Measurements from ENCODE around the gene SHISAL2A. TPM values are rescaled to one million over a fixed set of nuclear protein-coding genes. Genes with fewer than 3 reads are reported as not detected.

The SHISAL2A gene
- polyA plus RNA-seq, 1 donor from 2014 or later = not detected

GRCh38 chr1:52637946-52638345 is 5.0 kb downstream of the SHISAL2A start:
- H3F3A ChIP-seq (ENCODE audit: insufficient read depth, low read length, poor library complexity, severe bottlenecking) = no peaks in the 10 kb centered on the region
- no peak overlapping the region for H2AFZ ChIP-seq (ENCODE audit: low read depth, low read length)
- H3K9me3 ChIP-seq (ENCODE audit: low read length) = no peaks in the 10 kb centered on the region
- H3K4me3 ChIP-seq (ENCODE audit: low read length) = no peak overlapping the region
- no peak overlapping the region for H3K9ac ChIP-seq (ENCODE audit: low read length)
- H3K9me2 ChIP-seq (ENCODE audit: insufficient read depth, low read length) = no peaks in the 10 kb centered on the region
- TF ChIP-seq POLR2AphosphoS5 (IDR thresholded peaks at IDR 0.05) (no peak), RAD21 (conservative IDR thresholded peaks at IDR 0.05) (no peak), MXI1 (conservative IDR thresholded peaks at IDR 0.05; ENCODE audit: poor library complexity, severe bottlenecking) (no peak)
- no peaks in the 10 kb centered on the region for H4K20me1 ChIP-seq (ENCODE audit: insufficient read depth)
- no peaks in the 10 kb centered on the region for H3K79me2 ChIP-seq (replicated peaks; ENCODE audit: insufficient read depth, low read length)
- H3K27me3 ChIP-seq (ENCODE audit: insufficient read depth, low read depth, low read length) = peaks cover 12% of the 10 kb centered on the region
- H3K4me2 ChIP-seq (ENCODE audit: low read length) = no peak overlapping the region
- no peaks in the 10 kb centered on the region for H3K36me3 ChIP-seq (ENCODE audit: insufficient read depth, low read length)
- H3K27ac ChIP-seq (ENCODE audit: low read length) = no peak overlapping the region

GRCh38 chr1:52640697-52641096 is 7.7 kb downstream of the SHISAL2A start:
- Histone ChIP-seq H3K9ac (ENCODE audit: low read length) (no peak overlapping the region), H3K4me3 (ENCODE audit: low read length) (no peak overlapping the region), H3K4me2 (ENCODE audit: low read length) (no peak overlapping the region), H3K27ac (ENCODE audit: low read length) (no peak overlapping the region), H4K20me1 (ENCODE audit: insufficient read depth) (no peaks in the 10 kb centered on the region), H3K9me2 (ENCODE audit: insufficient read depth, low read length) (no peaks in the 10 kb centered on the region), H3K36me3 (ENCODE audit: insufficient read depth, low read length) (no peaks in the 10 kb centered on the region), H3K9me3 (ENCODE audit: low read length) (no peaks in the 10 kb centered on the region), H3K79me2 (replicated peaks; ENCODE audit: insufficient read depth, low read length) (no peaks in the 10 kb centered on the region), H3F3A (ENCODE audit: insufficient read depth, low read length, poor library complexity, severe bottlenecking) (no peaks in the 10 kb centered on the region), H3K27me3 (ENCODE audit: insufficient read depth, low read depth, low read length) (no peaks in the 10 kb centered on the region), H2AFZ (ENCODE audit: low read depth, low read length) (no peak overlapping the region)
- no peak for TF ChIP-seq SMC3 (conservative IDR thresholded peaks at IDR 0.05; ENCODE audit: poor library complexity)
- no peak for TF ChIP-seq MXI1 (conservative IDR thresholded peaks at IDR 0.05; ENCODE audit: poor library complexity, severe bottlenecking)
- no peak for TF ChIP-seq EP300 (conservative IDR thresholded peaks at IDR 0.05; ENCODE audit: poor library complexity, severe bottlenecking)
- TF ChIP-seq TAF1 (IDR thresholded peaks at IDR 0.05; ENCODE audit: low read depth) = no peak
- TF ChIP-seq REST (IDR thresholded peaks at IDR 0.05; ENCODE audit: borderline replicate concordance) = no peak

- Histone ChIP-seq H3K4me3 (ENCODE audit: low read length) (no peak overlapping the region), H3K9me3 (ENCODE audit: low read length) (no peaks in the 10 kb centered on the region), H4K20me1 (ENCODE audit: insufficient read depth) (no peaks in the 10 kb centered on the region), H3K79me2 (replicated peaks; ENCODE audit: insufficient read depth, low read length) (no peaks in the 10 kb centered on the region), H2AFZ (ENCODE audit: low read depth, low read length) (no peak overlapping the region), H3K9me2 (ENCODE audit: insufficient read depth, low read length) (no peaks in the 10 kb centered on the region), H3F3A (ENCODE audit: insufficient read depth, low read length, poor library complexity, severe bottlenecking) (no peaks in the 10 kb centered on the region), H3K9ac (ENCODE audit: low read length) (no peak overlapping the region), H3K27me3 (ENCODE audit: insufficient read depth, low read depth, low read length) (no peaks in the 10 kb centered on the region), H3K27ac (ENCODE audit: low read length) (no peak overlapping the region), H3K36me3 (ENCODE audit: insufficient read depth, low read length) (no peaks in the 10 kb centered on the region), H3K4me2 (ENCODE audit: low read length) (no peak overlapping the region)
- TF ChIP-seq POLR2AphosphoS5 (IDR thresholded peaks at IDR 0.05) = no peak
- no peak for TF ChIP-seq RAD21 (conservative IDR thresholded peaks at IDR 0.05)
- TF ChIP-seq REST (IDR thresholded peaks at IDR 0.05; ENCODE audit: borderline replicate concordance) = no peak
- TF ChIP-seq CTCF (IDR thresholded peaks at IDR 0.05; ENCODE audit: poor library complexity, severe bottlenecking) = no peak
- no peak for TF ChIP-seq TAF1 (IDR thresholded peaks at IDR 0.05; ENCODE audit: low read depth)
- no peak for TF ChIP-seq SMC3 (conservative IDR thresholded peaks at IDR 0.05; ENCODE audit: poor library complexity)
- TF ChIP-seq EZH2 (IDR thresholded peaks at IDR 0.05; ENCODE audit: borderline replicate concordance, insufficient read depth, low read length, poor library complexity, severe bottlenecking) = no peak
- no peak for TF ChIP-seq MXI1 (conservative IDR thresholded peaks at IDR 0.05; ENCODE audit: poor library complexity, severe bottlenecking)
- no peak for TF ChIP-seq EP300 (conservative IDR thresholded peaks at IDR 0.05; ENCODE audit: poor library complexity, severe bottlenecking)
Measured at GRCh38 chr1:52641307-52641706, 8.3 kb downstream of the SHISAL2A start.
